PC-9 (cell line): ENCODE data around the gene LCN10. TPM values are rescaled to one million over a fixed set of nuclear protein-coding genes. Genes with fewer than 3 reads are reported as not detected.

Experiments
- BruUV-seq: library from RNA; stranded (reverse); fragments of 400-500 nt; replicated peaks from 2 replicates; lab custom pipeline; 2021; lab: Mats Ljungman, UMichigan
- CTCF ChIA-PET: fragments of 300-600 bp; sonication (Branson Sonifier 250); formaldehyde crosslinking; loops from one replicate; lab custom pipeline; 2022; ENCODE audit warnings: antibody characterized with exemption; lab: Charles Lee
- POLR2A ChIA-PET: fragments of 300-600 bp; sonication (Branson Sonifier 250); formaldehyde crosslinking; loops from one replicate; lab custom pipeline; 2022; ENCODE audit warnings: antibody characterized with exemption; ENCODE audit not compliant: unreplicated experiment; lab: Charles Lee
- DNase-seq, 2 experiments: peaks; one replicate each; pipeline versions ENCODE4 v3.0.0 to v3.0.0-alpha.2; 2015 to 2022; ENCODE audit warnings: mixed read lengths in 1 of 2
- H2AFZ ChIP-seq: fragments of 200-600 bp; sonication (generic); 2 replicates; pipeline ENCODE4 v1.8.1; 2017; ENCODE audit warnings: antibody characterized with exemption
- H3F3A ChIP-seq: fragments of 200-600 bp; sonication (generic); 2 replicates; pipeline ENCODE4 v1.8.1; 2017; ENCODE audit warnings: antibody characterized with exemption, mild to moderate bottlenecking, low read depth; ENCODE audit not compliant: insufficient read depth
- H3K27ac ChIP-seq: fragments of 200-600 bp; sonication (generic); 2 replicates; pipeline ENCODE4 v1.6.1; 2016; ENCODE audit warnings: mixed run types
- H3K27me3 ChIP-seq: fragments of 200-600 bp; sonication (generic); 2 replicates; pipeline ENCODE4 v1.6.1; 2016; ENCODE audit warnings: low read depth, mixed run types; ENCODE audit not compliant: insufficient read depth
- H3K36me3 ChIP-seq: fragments of 200-600 bp; sonication (generic); 2 replicates; pipeline ENCODE4 v1.6.1; 2016; ENCODE audit warnings: low read depth, mixed run types
- H3K4me1 ChIP-seq: fragments of 200-600 bp; sonication (generic); replicated peaks from 2 replicates; pipeline ENCODE4 v1.6.1; 2016; ENCODE audit warnings: mixed run types; ENCODE audit not compliant: insufficient read depth
- H3K4me2 ChIP-seq: fragments of 200-600 bp; sonication (generic); 2 replicates; pipeline ENCODE4 v1.6.1; 2017; ENCODE audit warnings: mixed run types
- H3K4me3 ChIP-seq: fragments of 200-600 bp; sonication (generic); 2 replicates; pipeline ENCODE4 v1.6.1; 2016; ENCODE audit warnings: mixed run types
- H3K79me2 ChIP-seq: fragments of 200-600 bp; sonication (generic); 2 replicates; pipeline ENCODE4 v1.6.1; 2017; ENCODE audit warnings: low read depth, mixed run types
- H3K9me2 ChIP-seq: fragments of 200-600 bp; sonication (generic); 2 replicates; pipeline ENCODE4 v1.8.1; 2017; ENCODE audit warnings: mild to moderate bottlenecking; ENCODE audit not compliant: insufficient read depth
- H3K9me3 ChIP-seq: fragments of 200-600 bp; sonication (generic); 2 replicates; pipeline ENCODE4 v1.8.1; 2016; ENCODE audit warnings: low read depth; ENCODE audit not compliant: insufficient read depth
- H4K20me1 ChIP-seq: fragments of 200-600 bp; sonication (generic); 2 replicates; pipeline ENCODE4 v1.8.1; 2017; ENCODE audit not compliant: insufficient read depth
- CTCF ChIP-seq: fragments of 200-600 bp; sonication (generic); conservative IDR thresholded peaks from 2 replicates; pipeline ENCODE4 v1.6.1; 2017; ENCODE audit warnings: mixed run types, antibody characterized with exemption, mild to moderate bottlenecking, moderate library complexity
- EZH2 ChIP-seq: fragments of 200-600 bp; sonication (generic); IDR thresholded peaks from 2 replicates; pipeline ENCODE4 v1.8.0; 2017; ENCODE audit warnings: antibody characterized with exemption, low read depth
- intact Hi-C: fragments of 100-400 bp; cut with micrococcal nuclease; formaldehyde crosslinking; loops from one replicate; pipeline ENCODE4 v1.10.0; 2022; ENCODE audit not compliant: unreplicated experiment
- total RNA-seq: library from RNA; stranded (reverse); gene quantifications from 2 replicates; pipeline ENCODE4 v1.2.3, GENCODE V29; 2021

The LCN10 gene
- total RNA-seq, 1 experiment from 2014 or later: 0.94 TPM

- Histone ChIP-seq H3K36me3 (no peaks in the 10 kb centered on the region), H3K27ac (no peak overlapping the region), H2AFZ (no peak overlapping the region), H4K20me1 (no peaks in the 10 kb centered on the region), H3F3A (no peaks in the 10 kb centered on the region), H3K4me2 (no peak overlapping the region), H3K4me3 (no peak overlapping the region), H3K79me2 (no peaks in the 10 kb centered on the region), H3K27me3 (peaks cover 81% of the 10 kb centered on the region), H3K9me2 (no peaks in the 10 kb centered on the region), H3K9me3 (no peaks in the 10 kb centered on the region), H3K4me1 (no peaks in the 10 kb centered on the region)
- no TSS peak for BruUV-seq
- ChIA-PET CTCF (no interaction called here), POLR2A (no interaction called here)
- TF ChIP-seq CTCF: no peak
- TF ChIP-seq EZH2: no peak
- no peak for DNase-seq
- intact Hi-C loops: no loop called here
Observed at GRCh38 chr9:136740971-136741882, 1.5 kb downstream of the LCN10 start.

GRCh38 chr9:136740491-136740890, 2.2 kb downstream of the LCN10 start:
- Histone ChIP-seq H3K9me2 (no peaks in the 10 kb centered on the region), H3F3A (no peaks in the 10 kb centered on the region), H3K79me2 (no peaks in the 10 kb centered on the region), H3K4me1 (no peaks in the 10 kb centered on the region), H3K27me3 (peaks cover 76% of the 10 kb centered on the region), H3K4me2 (no peak overlapping the region), H2AFZ (no peak overlapping the region), H3K4me3 (no peak overlapping the region), H3K27ac (no peak overlapping the region), H4K20me1 (no peaks in the 10 kb centered on the region), H3K36me3 (no peaks in the 10 kb centered on the region), H3K9me3 (no peaks in the 10 kb centered on the region)
- ChIA-PET CTCF (no interaction called here), POLR2A (no interaction called here)
- no peak for TF ChIP-seq EZH2
- no peak for TF ChIP-seq CTCF
- DNase-seq: no peak
- intact Hi-C loops: no loop called here
- BruUV-seq: no TSS peak

- Histone ChIP-seq H3K9me2 (no peaks in the 10 kb centered on the region), H3K36me3 (no peaks in the 10 kb centered on the region), H3K9me3 (no peaks in the 10 kb centered on the region), H3K79me2 (no peaks in the 10 kb centered on the region), H4K20me1 (no peaks in the 10 kb centered on the region), H3K4me2 (no peak overlapping the region), H3K27me3 (peaks cover 73% of the 10 kb centered on the region), H2AFZ (no peak overlapping the region), H3K27ac (no peak overlapping the region), H3F3A (no peaks in the 10 kb centered on the region; the same call in 1 of the 2 replicates), H3K4me1 (no peaks in the 10 kb centered on the region), H3K4me3 (no peak overlapping the region)
- DNase-seq: no peak
- no TSS peak for BruUV-seq
- intact Hi-C loops: no loop called here
- POLR2A ChIA-PET: no interaction called here
- TF ChIP-seq EZH2: no peak
- TF ChIP-seq CTCF: no peak
- CTCF ChIA-PET: no interaction called here
Observed at GRCh38 chr9:136740069-136740468, 2.7 kb downstream of the LCN10 start.
